Smooth muscle cell (in vitro differentiated cells): ENCODE results near the gene RPL38. TPM values are rescaled to one million over a fixed set of nuclear protein-coding genes. Genes with fewer than 3 reads are reported as not detected.
"Not testable (repeated sequence)": the region's sequence is repeated elsewhere in the genome, so short reads cannot be mapped to it uniquely, and the experiment has no call there.

Experiments used
- DNase-seq: peaks from one replicate; lab custom pipeline; 2025; ENCODE audit not compliant: unreplicated experiment; lab: John Stamatoyannopoulos, UW
- H2AFZ ChIP-seq: fragments of 200-600 bp; sonication (generic); 2 replicates; pipeline ENCODE4 v1.6.0; 2016; ENCODE audit warnings: antibody characterized with exemption, low read depth, mild to moderate bottlenecking
- H3F3A ChIP-seq: fragments of 200-600 bp; sonication (generic); 2 replicates; pipeline ENCODE4 v1.6.0; 2017; ENCODE audit warnings: antibody characterized with exemption, low read depth
- H3K27ac ChIP-seq: fragments of 200-600 bp; sonication (generic); 2 replicates; pipeline ENCODE4 v1.5.1; 2016; ENCODE audit warnings: low read depth, mild to moderate bottlenecking
- H3K27me3 ChIP-seq: fragments of 200-600 bp; sonication (generic); 2 replicates; pipeline ENCODE4 v1.6.1; 2016; ENCODE audit warnings: low read depth, mild to moderate bottlenecking
- H3K36me3 ChIP-seq: fragments of 200-600 bp; sonication (generic); 2 replicates; pipeline ENCODE4 v1.5.1; 2016; ENCODE audit warnings: low read depth
- H3K4me1 ChIP-seq: fragments of 200-600 bp; sonication (generic); 2 replicates; pipeline ENCODE4 v1.5.1; 2016; ENCODE audit warnings: low read depth
- H3K4me2 ChIP-seq: fragments of 200-600 bp; sonication (generic); 2 replicates; pipeline ENCODE4 v1.6.0; 2016; ENCODE audit warnings: mild to moderate bottlenecking
- H3K4me3 ChIP-seq: fragments of 200-600 bp; sonication (generic); 2 replicates; pipeline ENCODE4 v1.5.1; 2016; ENCODE audit warnings: mild to moderate bottlenecking
- H3K79me2 ChIP-seq: fragments of 200-600 bp; sonication (generic); 2 replicates; pipeline ENCODE4 v1.6.0; 2016; ENCODE audit warnings: low read depth, mild to moderate bottlenecking
- H3K9ac ChIP-seq: fragments of 200-600 bp; sonication (generic); 2 replicates; pipeline ENCODE4 v1.6.0; 2016; ENCODE audit warnings: low read depth
- H3K9me3 ChIP-seq: fragments of 200-600 bp; sonication (generic); replicated peaks from 2 replicates; pipeline ENCODE4 v1.5.1; 2016; ENCODE audit warnings: low read depth
- H4K20me1 ChIP-seq: fragments of 200-600 bp; sonication (generic); 2 replicates; pipeline ENCODE4 v1.6.0; 2016; ENCODE audit warnings: low read depth
- WGBS: methylation state at CpG from one replicate; pipeline ENCODE4 v1.1.7; 2016; ENCODE audit warnings: low lambda C conversion rate; 5-methylcytosine and 5-hydroxymethylcytosine counted together
- polyA plus RNA-seq: library from polyadenylated mRNA; unstranded; fragments of >200 nt; fragmentation: Nextera tagmentation; extraction: Ambion mirVana; gene quantifications from 2 replicates; pipeline ENCODE4 v1.2.1, GENCODE V29; 2016
- total RNA-seq: library from RNA; depleted of rRNA; stranded (reverse); fragments of >200 nt; gene quantifications from 2 replicates; pipeline ENCODE4 v1.2.3, GENCODE V29; 2014
- TF ChIP-seq, protein P1 (sequence below): fragments of 200-600 bp; sonication (generic); IDR thresholded peaks from 2 replicates; pipeline ENCODE4 v1.5.1; 2017; ENCODE audit warnings: borderline replicate concordance, mild to moderate bottlenecking, antibody characterized with exemption; ENCODE audit not compliant: insufficient read depth, poor library complexity, severe bottlenecking

The RPL38 gene
- total and polyA plus RNA-seq, 2 experiments from 2014 or later = 449 to 889 TPM

DNA sequence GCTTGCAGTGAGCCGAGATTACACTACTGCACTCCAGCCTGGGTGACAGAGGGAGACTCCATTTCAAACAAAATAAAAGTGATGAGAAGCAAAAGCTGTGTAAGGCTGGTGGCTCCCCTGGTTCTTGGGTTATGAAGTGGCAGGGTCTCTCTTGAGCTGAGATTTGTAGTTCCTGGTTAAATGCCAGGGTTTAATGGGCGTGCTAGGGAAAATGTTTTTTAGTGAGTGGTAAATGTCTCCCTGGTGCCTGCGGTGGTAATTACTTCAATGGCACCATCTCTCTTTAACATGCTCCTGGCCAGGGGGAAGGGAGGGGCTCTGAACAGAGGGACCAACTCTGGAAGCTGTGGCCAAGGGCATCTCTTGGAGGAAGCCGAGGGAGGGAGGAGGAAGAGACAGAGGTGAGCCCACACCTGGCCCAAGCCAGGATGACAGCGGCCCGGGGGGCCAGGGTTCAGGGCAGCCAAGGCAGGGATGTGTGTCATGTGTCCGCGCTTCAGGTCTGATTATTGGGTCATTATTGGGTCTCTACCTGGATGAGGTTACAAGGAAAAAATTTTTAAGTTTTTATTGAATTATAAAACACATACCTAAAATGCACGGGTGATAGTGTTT, 17.8 kb upstream of the RPL38 start:
- no peaks in the 10 kb centered on the region for H3K9me3 ChIP-seq
- H3K27me3 ChIP-seq = no peaks in the 10 kb centered on the region
- 86% methylated on average over 9 of the region's 9 CpGs for WGBS
- TF ChIP-seq, protein P1, sequence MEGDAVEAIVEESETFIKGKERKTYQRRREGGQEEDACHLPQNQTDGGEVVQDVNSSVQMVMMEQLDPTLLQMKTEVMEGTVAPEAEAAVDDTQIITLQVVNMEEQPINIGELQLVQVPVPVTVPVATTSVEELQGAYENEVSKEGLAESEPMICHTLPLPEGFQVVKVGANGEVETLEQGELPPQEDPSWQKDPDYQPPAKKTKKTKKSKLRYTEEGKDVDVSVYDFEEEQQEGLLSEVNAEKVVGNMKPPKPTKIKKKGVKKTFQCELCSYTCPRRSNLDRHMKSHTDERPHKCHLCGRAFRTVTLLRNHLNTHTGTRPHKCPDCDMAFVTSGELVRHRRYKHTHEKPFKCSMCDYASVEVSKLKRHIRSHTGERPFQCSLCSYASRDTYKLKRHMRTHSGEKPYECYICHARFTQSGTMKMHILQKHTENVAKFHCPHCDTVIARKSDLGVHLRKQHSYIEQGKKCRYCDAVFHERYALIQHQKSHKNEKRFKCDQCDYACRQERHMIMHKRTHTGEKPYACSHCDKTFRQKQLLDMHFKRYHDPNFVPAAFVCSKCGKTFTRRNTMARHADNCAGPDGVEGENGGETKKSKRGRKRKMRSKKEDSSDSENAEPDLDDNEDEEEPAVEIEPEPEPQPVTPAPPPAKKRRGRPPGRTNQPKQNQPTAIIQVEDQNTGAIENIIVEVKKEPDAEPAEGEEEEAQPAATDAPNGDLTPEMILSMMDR = no peak
- no peaks in the 10 kb centered on the region for H3K36me3 ChIP-seq
- H3K79me2 ChIP-seq = no peaks in the 10 kb centered on the region
- no peak overlapping the region for H3K27ac ChIP-seq
- H3K4me2 ChIP-seq = no peak overlapping the region
- H3F3A ChIP-seq = no peaks in the 10 kb centered on the region
- H4K20me1 ChIP-seq = no peaks in the 10 kb centered on the region
- DNase-seq = no peak
- no peaks in the 10 kb centered on the region for H3K4me1 ChIP-seq
- H3K9ac ChIP-seq = no peak overlapping the region
- H3K4me3 ChIP-seq = no peak overlapping the region
- H2AFZ ChIP-seq = no peak overlapping the region

DNA sequence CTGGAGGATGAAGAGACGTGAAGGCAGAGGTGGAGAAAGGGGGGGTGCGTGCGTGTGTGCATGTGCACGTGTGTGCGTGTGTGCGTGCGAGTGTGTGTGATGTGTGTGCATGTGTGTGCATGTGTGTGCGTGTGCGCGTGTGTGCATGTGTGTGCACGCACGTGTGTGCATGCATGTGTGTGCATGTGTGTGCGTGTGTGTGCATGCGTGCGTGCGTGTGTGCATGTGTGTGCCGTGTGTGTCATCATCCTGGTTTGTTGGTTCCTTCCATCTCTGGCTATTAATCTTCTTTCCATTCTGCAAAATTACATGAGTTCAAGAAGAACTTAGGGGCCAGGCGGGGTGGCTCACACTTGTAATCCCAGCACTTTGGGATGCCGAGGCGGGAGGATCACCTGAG, 17.0 kb upstream of the RPL38 start:
- Histone ChIP-seq H3K27ac (no peak overlapping the region), H4K20me1 (no peaks in the 10 kb centered on the region), H3K36me3 (no peaks in the 10 kb centered on the region), H3K27me3 (no peaks in the 10 kb centered on the region), H3K4me2 (no peak overlapping the region), H3K79me2 (no peaks in the 10 kb centered on the region), H3K9ac (no peak overlapping the region), H3K9me3 (no peaks in the 10 kb centered on the region), H3K4me3 (no peak overlapping the region), H3K4me1 (no peaks in the 10 kb centered on the region), H3F3A (no peaks in the 10 kb centered on the region), H2AFZ (no peak overlapping the region)
- DNase-seq = no peak
- 93% methylated on average over 20 of the region's 20 CpGs for WGBS
- TF ChIP-seq, protein P1 = no peak

DNA sequence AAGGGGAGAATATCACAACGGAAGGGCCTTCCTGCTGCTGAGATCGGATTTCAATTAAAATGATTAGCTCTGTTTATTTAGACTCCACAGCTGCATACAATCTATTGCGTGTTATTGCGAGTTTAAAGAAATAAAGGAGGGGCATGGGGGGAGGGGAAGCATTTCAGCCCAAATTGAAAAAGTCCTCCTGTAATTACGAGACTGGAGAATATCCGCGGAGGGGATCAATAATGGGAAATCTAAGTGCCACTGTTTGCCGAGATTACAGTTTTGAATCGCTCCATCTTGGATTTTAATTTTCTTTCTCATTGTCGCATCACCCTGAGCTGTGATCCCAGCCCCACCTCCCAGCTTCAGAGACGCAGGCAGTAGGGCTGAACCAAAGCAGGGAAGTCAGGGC, 15.7 kb upstream of the RPL38 start:
- DNase-seq = no peak
- Histone ChIP-seq H3K9me3 (no peaks in the 10 kb centered on the region), H2AFZ (no peak overlapping the region), H4K20me1 (no peaks in the 10 kb centered on the region), H3K36me3 (no peaks in the 10 kb centered on the region), H3K4me1 (no peaks in the 10 kb centered on the region), H3K27ac (no peak overlapping the region), H3K4me3 (no peak overlapping the region), H3K79me2 (no peaks in the 10 kb centered on the region), H3K9ac (no peak overlapping the region), H3K4me2 (no peak overlapping the region), H3K27me3 (no peaks in the 10 kb centered on the region), H3F3A (no peaks in the 10 kb centered on the region)
- TF ChIP-seq, protein P1 = no peak
- WGBS = 82% methylated on average over 11 of the region's 11 CpGs

GRCh38 chr17:74188687-74189086, 14.8 kb upstream of the RPL38 start:
- not testable (repeated sequence) for H3K27me3 ChIP-seq, H3K9me3 ChIP-seq, H2AFZ ChIP-seq, H3F3A ChIP-seq, DNase-seq, H3K9ac ChIP-seq, H3K36me3 ChIP-seq, H3K4me2 ChIP-seq, H3K27ac ChIP-seq, H3K79me2 ChIP-seq, H3K4me3 ChIP-seq, H4K20me1 ChIP-seq, H3K4me1 ChIP-seq
- 90% methylated on average over 4 of the region's 4 CpGs for WGBS
